Breast epithelium (tissue), 3 donors: Measurements from ENCODE around the gene ENDOV.

Experiments
- CTCF ChIP-seq, 3 donors: fragments of 450-650 bp; IDR thresholded peaks; one replicate each; pipeline ENCODE4 v1.5.1; 2016 to 2017; ENCODE audit warnings: antibody characterized with exemption in 3 of 3, mild to moderate bottlenecking in 3 of 3, moderate library complexity in 3 of 3
- POLR2A ChIP-seq: fragments of 450-650 bp; IDR thresholded peaks from one replicate; pipeline ENCODE4 v1.6.1; 2016; ENCODE audit warnings: antibody characterized with exemption, mild to moderate bottlenecking, moderate library complexity
- POLR2AphosphoS5 ChIP-seq, 3 donors: sonication (generic); formaldehyde crosslinking; IDR thresholded peaks; one replicate each; pipeline ENCODE4 v1.6.1; 2017; ENCODE audit warnings: antibody characterized with exemption in 3 of 3

GRCh38 chr17:80482555-80483308 is 67.8 kb downstream of the ENDOV start:
- TF ChIP-seq CTCF (IDR thresholded peaks at IDR 0.05) (no peak), POLR2AphosphoS5 (IDR thresholded peaks at IDR 0.05) (no peak), POLR2A (no peak)
